Small intestine (tissue), 7 donors: Measurements from ENCODE around the gene PHLPP1. TPM values are rescaled to one million over a fixed set of nuclear protein-coding genes. Genes with fewer than 3 reads are reported as not detected.
"Not testable (repeated sequence)": the region's sequence is repeated elsewhere in the genome, so short reads cannot be mapped to it uniquely, and the experiment has no call there.

Experiments used
- DNase-seq, 2 donors: peaks; one replicate each; pipeline versions ENCODE4 v3.0.0 to v3.0.0-alpha.2; 2013
- FAIRE-seq: peaks from 2 replicates; lab custom pipeline; 2012; peaks lifted over from hg19 to GRCh38; lab: Jason Lieb, UNC
- H3K27ac ChIP-seq, 3 donors: one replicate each; pipeline ENCODE4 v1.5.1; 2013; ENCODE audit warnings: low read length in 2 of 3, mild to moderate bottlenecking in 2 of 3, control low read depth in 1 of 3, inconsistent platforms in 1 of 3, low read depth in 1 of 3, moderate library complexity in 1 of 3
- H3K27me3 ChIP-seq, 3 donors: one replicate each; pipeline ENCODE4 v1.6.1; 2013; ENCODE audit warnings: low read length in 3 of 3, inconsistent platforms in 1 of 3; ENCODE audit not compliant: control insufficient read depth in 3 of 3, insufficient read depth in 3 of 3
- H3K36me3 ChIP-seq, 3 donors: one replicate each; pipeline ENCODE4 v1.6.1; 2013; ENCODE audit warnings: low read length in 3 of 3, inconsistent platforms in 1 of 3, low read depth in 1 of 3, mild to moderate bottlenecking in 1 of 3, moderate library complexity in 1 of 3; ENCODE audit not compliant: control insufficient read depth in 3 of 3, insufficient read depth in 2 of 3
- H3K4me1 ChIP-seq, 3 donors: one replicate each; pipeline ENCODE4 v1.6.1; 2013; ENCODE audit warnings: low read length in 2 of 3, inconsistent platforms in 1 of 3, low read depth in 1 of 3, mild to moderate bottlenecking in 1 of 3, moderate library complexity in 1 of 3; ENCODE audit not compliant: control insufficient read depth in 3 of 3, insufficient read depth in 2 of 3
- H3K4me3 ChIP-seq, 3 donors: one replicate each; pipeline ENCODE4 v1.5.1; 2013; ENCODE audit warnings: low read length in 3 of 3, control low read depth in 1 of 3, inconsistent platforms in 1 of 3, low read depth in 1 of 3, mild to moderate bottlenecking in 1 of 3, moderate library complexity in 1 of 3
- H3K9me3 ChIP-seq, 2 donors: one replicate each; pipeline ENCODE4 v1.6.1; 2013; ENCODE audit warnings: low read depth in 1 of 2, low read length in 1 of 2; ENCODE audit not compliant: control insufficient read depth in 2 of 2, insufficient read depth in 1 of 2
- WGBS, 3 donors: extraction: QIAGEN DNeasy Blood & Tissue Kit; methylation state at CpG; one replicate each; pipeline ENCODE4 v1.1.7; 2013; 5-methylcytosine and 5-hydroxymethylcytosine counted together
- polyA plus RNA-seq, 4 donors: library from polyadenylated mRNA; stranded (reverse) in 3 of 4; unstranded in 1 of 4; fragments of 200-250 nt in 3 of 4; fragments of 120-200 nt in 1 of 4; gene quantifications; one replicate each; pipeline versions ENCODE4 v1.2.1 to v1.2.3, GENCODE V29; 2013
- donor health status: healthy with polysubstance abuse.
- donor health status: control.
- donor health status: control.
- donor health status: Bipolar disorder and iron deficiency.
- donor health status: healthy.

PHLPP1 gene
- polyA plus RNA-seq, 4 donors = 3.2 to 13.1 (median 5.4) TPM

- H3K9me3 ChIP-seq = peaks cover 0 to 8% of the 10 kb centered on the region in 2 donors
- no peak for DNase-seq
These were observed 17.3 kb downstream of the PHLPP1 start for GRCh38 chr18:62732617-62733016.

DNA sequence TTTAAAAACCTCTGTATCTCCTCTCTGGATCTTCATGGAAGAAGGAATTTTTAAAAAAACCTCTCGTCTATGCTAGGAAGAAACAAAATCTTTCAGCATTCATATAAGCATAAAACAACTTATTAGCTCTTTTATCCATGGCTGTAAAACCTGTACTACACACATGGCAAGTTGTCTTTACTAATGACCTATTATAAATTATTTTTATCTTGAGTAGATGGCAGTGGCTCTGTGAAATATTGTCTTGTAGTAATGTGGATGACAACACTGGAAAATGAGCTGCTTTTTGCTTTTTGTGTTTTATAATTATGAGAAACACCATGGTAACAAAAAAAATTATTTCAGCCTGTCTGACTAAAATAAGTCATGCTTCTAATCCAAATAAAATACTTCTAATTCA lies 18.9 kb downstream of the PHLPP1 start:
- FAIRE-seq = no peak

More at GRCh38 chr18:62732617-62733016, 17.3 kb downstream of the PHLPP1 start:
- no peak overlapping the region for H3K4me3 ChIP-seq
- no peak overlapping the region for H3K27ac ChIP-seq
- H3K27me3 ChIP-seq = peaks cover 0 to 1% (median 0%) of the 10 kb centered on the region in 3 donors
- H3K4me1 ChIP-seq = peaks cover 0 to 4% (median 2%) of the 10 kb centered on the region in 3 donors
- FAIRE-seq = no peak
- 89 to 98% (median 97%) methylated on average over 1 of the region's 1 CpG for WGBS, 3 donors
- peaks cover 0 to 2% (median 0%) of the 10 kb centered on the region in 3 donors for H3K36me3 ChIP-seq

DNA sequence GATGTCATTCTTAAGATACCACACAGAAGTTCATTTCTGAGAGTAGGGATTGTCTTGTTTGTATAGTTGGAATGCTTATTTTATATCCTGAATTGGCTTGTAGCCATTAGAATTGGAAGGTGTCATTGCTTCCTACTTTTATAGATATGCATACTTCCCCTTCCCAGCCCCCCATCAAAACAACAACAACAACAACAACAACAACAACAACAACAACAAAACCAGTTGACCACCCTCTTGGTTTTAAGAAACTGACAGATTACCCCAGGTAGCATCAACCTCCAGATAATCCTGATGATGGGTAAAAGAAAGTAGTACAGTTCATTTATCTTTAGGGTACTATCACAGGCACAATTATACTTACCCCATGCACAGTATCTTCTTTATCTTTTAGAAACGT lies 20.0 kb downstream of the PHLPP1 start:
- Histone ChIP-seq H3K4me1 (peaks cover 0 to 4% (median 2%) of the 10 kb centered on the region in 3 donors), H3K36me3 (peaks cover 0 to 2% (median 0%) of the 10 kb centered on the region in 3 donors), H3K27me3 (peaks cover 0 to 1% (median 0%) of the 10 kb centered on the region in 3 donors), H3K9me3 (peaks cover 0 to 8% of the 10 kb centered on the region in 2 donors), H3K4me3 (no peak overlapping the region), H3K27ac (no peak overlapping the region)
- DNase-seq (no peak), FAIRE-seq (no peak)
- 53 to 66% (median 63%) methylated on average over 1 of the region's 1 CpG for WGBS, 3 donors

More for the DNA sequence above, 18.9 kb downstream of the PHLPP1 start:
- H3K27me3 ChIP-seq = peaks cover 0 to 1% (median 0%) of the 10 kb centered on the region in 3 donors
- peaks cover 0 to 8% of the 10 kb centered on the region in 2 donors for H3K9me3 ChIP-seq
- DNase-seq = no peak
- peaks cover 0 to 2% (median 0%) of the 10 kb centered on the region in 3 donors for H3K36me3 ChIP-seq
- H3K4me3 ChIP-seq = no peak overlapping the region
- H3K4me1 ChIP-seq = peaks cover 0 to 4% (median 2%) of the 10 kb centered on the region in 3 donors
- 22 to 61% (median 23%) methylated on average over 1 of the region's 1 CpG for WGBS, 3 donors
- no peak overlapping the region for H3K27ac ChIP-seq

GRCh38 chr18:62736077-62736855 lies 20.9 kb downstream of the PHLPP1 start:
- 95 to 98% (median 97%) methylated on average over 4 of the region's 4 CpGs for WGBS, 3 donors
- DNase-seq (no peak), FAIRE-seq (no peak)
- H3K4me3 ChIP-seq = no peak overlapping the region
- H3K9me3 ChIP-seq = peaks cover 0 to 8% of the 10 kb centered on the region in 2 donors
- H3K27me3 ChIP-seq = no peaks in the 10 kb centered on the region
- peaks cover 0 to 8% (median 2%) of the 10 kb centered on the region in 3 donors for H3K4me1 ChIP-seq
- no peak overlapping the region for H3K27ac ChIP-seq
- H3K36me3 ChIP-seq = peaks cover 0 to 2% (median 0%) of the 10 kb centered on the region in 3 donors

DNA sequence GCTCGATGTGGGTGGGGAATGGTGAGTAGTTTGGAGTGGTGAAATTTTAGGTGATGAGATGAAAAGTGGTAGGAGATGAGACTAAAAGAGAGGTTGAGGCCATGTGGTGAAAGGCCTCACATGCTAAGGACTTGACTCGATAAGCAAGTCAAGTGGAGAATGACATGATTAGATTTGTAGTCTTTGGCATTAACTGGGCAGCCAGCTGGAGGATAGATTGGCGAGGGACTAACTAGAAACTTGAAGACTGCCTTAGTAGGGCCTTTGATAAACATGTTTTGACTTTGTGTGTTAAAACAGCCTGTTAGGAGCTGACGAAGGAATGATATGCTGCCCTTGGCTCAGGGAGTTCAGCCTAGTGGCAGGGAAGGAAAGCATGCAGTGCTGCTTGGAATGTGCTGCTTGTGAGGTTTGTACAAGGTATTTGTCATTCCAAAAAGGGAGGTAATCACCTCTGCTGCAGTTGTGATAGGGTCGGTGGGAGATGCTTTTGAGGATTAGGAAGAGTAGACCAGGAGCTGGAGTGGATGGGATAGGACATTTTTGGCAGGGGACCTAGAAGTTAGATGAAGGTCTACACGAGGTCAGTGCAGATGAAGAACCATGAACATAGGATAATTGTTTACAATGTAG lies 22.0 kb downstream of the PHLPP1 start:
- no peak overlapping the region for H3K27ac ChIP-seq
- WGBS, 3 donors = 85 to 90% (median 89%) methylated on average over 6 of the region's 6 CpGs
- no peaks in the 10 kb centered on the region for H3K27me3 ChIP-seq
- no peak overlapping the region for H3K4me3 ChIP-seq
- FAIRE-seq = no peak
- peaks cover 0 to 2% of the 10 kb centered on the region in 2 donors for H3K9me3 ChIP-seq
- DNase-seq = no peak
- peaks cover 0 to 2% (median 0%) of the 10 kb centered on the region in 3 donors for H3K36me3 ChIP-seq
- H3K4me1 ChIP-seq = peaks cover 0 to 17% (median 2%) of the 10 kb centered on the region in 3 donors

- Histone ChIP-seq H3K27me3 (no peaks in the 10 kb centered on the region), H3K36me3 (peaks cover 0 to 2% (median 0%) of the 10 kb centered on the region in 3 donors), H3K27ac (no peak overlapping the region), H3K9me3 (no peaks in the 10 kb centered on the region), H3K4me1 (peaks cover 0 to 20% (median 2%) of the 10 kb centered on the region in 3 donors), H3K4me3 (no peak overlapping the region)
- 93 to 98% (median 93%) methylated on average over 1 of the region's 1 CpG for WGBS, 3 donors
- no peak for FAIRE-seq
- DNase-seq = no peak
These were observed 23.3 kb downstream of the PHLPP1 start for GRCh38 chr18:62738639-62739038.

- 12 to 65% (median 33%) methylated on average over 5 of the region's 5 CpGs for WGBS, 3 donors
- H3K9me3 ChIP-seq = no peaks in the 10 kb centered on the region
- FAIRE-seq (no peak), DNase-seq (no peak)
- H3K27me3 ChIP-seq = no peaks in the 10 kb centered on the region
- peak overlapping the region in 1 of 3 donors; percentile 90 for H3K27ac ChIP-seq
- peaks cover 0 to 2% (median 0%) of the 10 kb centered on the region in 3 donors for H3K36me3 ChIP-seq
- H3K4me1 ChIP-seq = peaks cover 2 to 25% (median 6%) of the 10 kb centered on the region in 3 donors
- H3K4me3 ChIP-seq = no peak overlapping the region
These were observed 24.6 kb downstream of the PHLPP1 start for GRCh38 chr18:62739911-62740310.

GRCh38 chr18:62740650-62741049 lies 25.3 kb downstream of the PHLPP1 start:
- FAIRE-seq, DNase-seq, H3K4me3 ChIP-seq, H3K36me3 ChIP-seq, H3K9me3 ChIP-seq, H3K27me3 ChIP-seq: not testable (repeated sequence)
- Histone ChIP-seq H3K27ac (peak overlapping the region in 1 of 3 donors; percentile 90), H3K4me1 (peaks cover 2 to 31% (median 4%) of the 10 kb centered on the region in 3 donors)
- 18 to 52% (median 34%) methylated on average over 5 of the region's 5 CpGs for WGBS, 3 donors
